ENCODE measurements around the gene HES4. TPM values are rescaled to one million over a fixed set of nuclear protein-coding genes. Genes with fewer than 3 reads are reported as not detected.

HES4 gene
- total and polyA plus RNA-seq, 2 of the 13 experiments (the other 11 are each of a cell fraction or from before 2014, with no cell fraction given): 8.8 to 10.6 TPM

DNA sequence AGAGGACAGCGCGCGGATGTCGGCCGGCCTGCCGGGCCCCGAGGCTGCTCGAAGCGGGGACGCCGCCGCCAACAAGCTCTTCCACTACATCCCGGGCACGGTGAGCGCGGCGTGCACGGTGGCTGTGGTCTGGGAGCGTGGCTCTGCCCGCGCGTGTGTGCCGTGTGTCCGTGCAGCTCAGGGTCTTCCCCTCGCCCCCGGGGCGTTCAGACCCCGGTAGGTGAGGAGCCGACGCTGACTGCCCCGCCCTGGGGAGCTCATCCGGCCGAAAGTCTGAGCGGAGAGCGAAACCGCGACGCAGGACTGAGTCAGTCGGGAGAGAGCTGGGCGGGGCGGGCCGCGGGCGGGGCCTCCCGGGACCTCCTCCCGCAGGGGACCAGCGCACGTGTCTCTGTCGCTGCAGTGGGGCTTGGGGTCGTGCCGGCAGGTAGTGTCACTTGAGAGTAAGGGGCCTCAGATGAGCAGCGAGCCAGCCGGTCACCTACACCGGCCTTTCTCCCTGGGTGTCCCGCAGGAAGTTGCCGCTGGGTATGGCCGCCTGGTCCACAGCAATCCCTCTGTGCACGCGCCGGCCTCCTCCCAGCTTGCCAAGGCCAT lies 33.1 kb downstream of the HES4 start (continued):
- TF ChIP-seq, protein P1, sequence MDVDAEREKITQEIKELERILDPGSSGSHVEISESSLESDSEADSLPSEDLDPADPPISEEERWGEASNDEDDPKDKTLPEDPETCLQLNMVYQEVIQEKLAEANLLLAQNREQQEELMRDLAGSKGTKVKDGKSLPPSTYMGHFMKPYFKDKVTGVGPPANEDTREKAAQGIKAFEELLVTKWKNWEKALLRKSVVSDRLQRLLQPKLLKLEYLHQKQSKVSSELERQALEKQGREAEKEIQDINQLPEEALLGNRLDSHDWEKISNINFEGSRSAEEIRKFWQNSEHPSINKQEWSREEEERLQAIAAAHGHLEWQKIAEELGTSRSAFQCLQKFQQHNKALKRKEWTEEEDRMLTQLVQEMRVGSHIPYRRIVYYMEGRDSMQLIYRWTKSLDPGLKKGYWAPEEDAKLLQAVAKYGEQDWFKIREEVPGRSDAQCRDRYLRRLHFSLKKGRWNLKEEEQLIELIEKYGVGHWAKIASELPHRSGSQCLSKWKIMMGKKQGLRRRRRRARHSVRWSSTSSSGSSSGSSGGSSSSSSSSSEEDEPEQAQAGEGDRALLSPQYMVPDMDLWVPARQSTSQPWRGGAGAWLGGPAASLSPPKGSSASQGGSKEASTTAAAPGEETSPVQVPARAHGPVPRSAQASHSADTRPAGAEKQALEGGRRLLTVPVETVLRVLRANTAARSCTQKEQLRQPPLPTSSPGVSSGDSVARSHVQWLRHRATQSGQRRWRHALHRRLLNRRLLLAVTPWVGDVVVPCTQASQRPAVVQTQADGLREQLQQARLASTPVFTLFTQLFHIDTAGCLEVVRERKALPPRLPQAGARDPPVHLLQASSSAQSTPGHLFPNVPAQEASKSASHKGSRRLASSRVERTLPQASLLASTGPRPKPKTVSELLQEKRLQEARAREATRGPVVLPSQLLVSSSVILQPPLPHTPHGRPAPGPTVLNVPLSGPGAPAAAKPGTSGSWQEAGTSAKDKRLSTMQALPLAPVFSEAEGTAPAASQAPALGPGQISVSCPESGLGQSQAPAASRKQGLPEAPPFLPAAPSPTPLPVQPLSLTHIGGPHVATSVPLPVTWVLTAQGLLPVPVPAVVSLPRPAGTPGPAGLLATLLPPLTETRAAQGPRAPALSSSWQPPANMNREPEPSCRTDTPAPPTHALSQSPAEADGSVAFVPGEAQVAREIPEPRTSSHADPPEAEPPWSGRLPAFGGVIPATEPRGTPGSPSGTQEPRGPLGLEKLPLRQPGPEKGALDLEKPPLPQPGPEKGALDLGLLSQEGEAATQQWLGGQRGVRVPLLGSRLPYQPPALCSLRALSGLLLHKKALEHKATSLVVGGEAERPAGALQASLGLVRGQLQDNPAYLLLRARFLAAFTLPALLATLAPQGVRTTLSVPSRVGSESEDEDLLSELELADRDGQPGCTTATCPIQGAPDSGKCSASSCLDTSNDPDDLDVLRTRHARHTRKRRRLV (CRISPR knock-in tag; IDR thresholded peaks at IDR 0.05): 0 out of 2 replicates have a peak, but pooled peaks have one; percentile 19
- TF ChIP-seq, protein P2, sequence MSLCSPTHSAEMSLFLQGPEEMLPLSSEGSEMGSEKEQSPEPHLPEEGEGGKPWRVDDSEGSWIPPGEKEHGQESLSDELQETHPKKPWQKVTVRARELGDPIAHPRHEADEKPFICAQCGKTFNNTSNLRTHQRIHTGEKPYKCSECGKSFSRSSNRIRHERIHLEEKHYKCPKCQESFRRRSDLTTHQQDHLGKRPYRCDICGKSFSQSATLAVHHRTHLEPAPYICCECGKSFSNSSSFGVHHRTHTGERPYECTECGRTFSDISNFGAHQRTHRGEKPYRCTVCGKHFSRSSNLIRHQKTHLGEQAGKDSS (CRISPR knock-in tag; IDR thresholded peaks at IDR 0.05; ENCODE audit: borderline replicate concordance, low read depth): peak; percentile 57; the same call in 1 of the 2 replicates
- TF ChIP-seq ZNF263 (CRISPR knock-in tag; IDR thresholded peaks at IDR 0.05): peak; percentile 59; the same call in 1 of the 2 replicates
- no peak for TF ChIP-seq ATF7 (IDR thresholded peaks at IDR 0.05)
- no peak for TF ChIP-seq ATF7 (CRISPR knock-in tag; IDR thresholded peaks at IDR 0.05)
- TF ChIP-seq SALL2 (CRISPR knock-in tag; IDR thresholded peaks at IDR 0.05): no peak
- TF ChIP-seq KLF11 (CRISPR knock-in tag; IDR thresholded peaks at IDR 0.05): no peak
- TF ChIP-seq ATRX (CRISPR knock-in tag; IDR thresholded peaks at IDR 0.05; ENCODE audit: borderline replicate concordance): no peak
- no peak for TF ChIP-seq ARHGAP35 (CRISPR knock-in tag; IDR thresholded peaks at IDR 0.05; ENCODE audit: borderline replicate concordance)
- TF ChIP-seq ZNF33A (CRISPR knock-in tag; IDR thresholded peaks at IDR 0.05; ENCODE audit: borderline replicate concordance): no peak
- TF ChIP-seq, protein P3, sequence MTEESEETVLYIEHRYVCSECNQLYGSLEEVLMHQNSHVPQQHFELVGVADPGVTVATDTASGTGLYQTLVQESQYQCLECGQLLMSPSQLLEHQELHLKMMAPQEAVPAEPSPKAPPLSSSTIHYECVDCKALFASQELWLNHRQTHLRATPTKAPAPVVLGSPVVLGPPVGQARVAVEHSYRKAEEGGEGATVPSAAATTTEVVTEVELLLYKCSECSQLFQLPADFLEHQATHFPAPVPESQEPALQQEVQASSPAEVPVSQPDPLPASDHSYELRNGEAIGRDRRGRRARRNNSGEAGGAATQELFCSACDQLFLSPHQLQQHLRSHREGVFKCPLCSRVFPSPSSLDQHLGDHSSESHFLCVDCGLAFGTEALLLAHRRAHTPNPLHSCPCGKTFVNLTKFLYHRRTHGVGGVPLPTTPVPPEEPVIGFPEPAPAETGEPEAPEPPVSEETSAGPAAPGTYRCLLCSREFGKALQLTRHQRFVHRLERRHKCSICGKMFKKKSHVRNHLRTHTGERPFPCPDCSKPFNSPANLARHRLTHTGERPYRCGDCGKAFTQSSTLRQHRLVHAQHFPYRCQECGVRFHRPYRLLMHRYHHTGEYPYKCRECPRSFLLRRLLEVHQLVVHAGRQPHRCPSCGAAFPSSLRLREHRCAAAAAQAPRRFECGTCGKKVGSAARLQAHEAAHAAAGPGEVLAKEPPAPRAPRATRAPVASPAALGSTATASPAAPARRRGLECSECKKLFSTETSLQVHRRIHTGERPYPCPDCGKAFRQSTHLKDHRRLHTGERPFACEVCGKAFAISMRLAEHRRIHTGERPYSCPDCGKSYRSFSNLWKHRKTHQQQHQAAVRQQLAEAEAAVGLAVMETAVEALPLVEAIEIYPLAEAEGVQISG (CRISPR knock-in tag; IDR thresholded peaks at IDR 0.05): peak; percentile 37; the same call in 1 of the 2 replicates
- TF ChIP-seq ZMYM2 (CRISPR knock-in tag; IDR thresholded peaks at IDR 0.05): 0 out of 2 replicates have a peak, but pooled peaks have one; percentile 17
- 0 out of 2 replicates have a peak, but pooled peaks have one; percentile 65 for TF ChIP-seq ZNF790 (CRISPR knock-in tag; IDR thresholded peaks at IDR 0.05; ENCODE audit: borderline replicate concordance)
- TF ChIP-seq ZNF841 (CRISPR knock-in tag; IDR thresholded peaks at IDR 0.05; ENCODE audit: borderline replicate concordance): no peak
- peak; percentile 46; the same call in 1 of the 2 replicates for TF ChIP-seq MEIS2 (CRISPR knock-in tag; IDR thresholded peaks at IDR 0.05)
- TF ChIP-seq, protein P4, sequence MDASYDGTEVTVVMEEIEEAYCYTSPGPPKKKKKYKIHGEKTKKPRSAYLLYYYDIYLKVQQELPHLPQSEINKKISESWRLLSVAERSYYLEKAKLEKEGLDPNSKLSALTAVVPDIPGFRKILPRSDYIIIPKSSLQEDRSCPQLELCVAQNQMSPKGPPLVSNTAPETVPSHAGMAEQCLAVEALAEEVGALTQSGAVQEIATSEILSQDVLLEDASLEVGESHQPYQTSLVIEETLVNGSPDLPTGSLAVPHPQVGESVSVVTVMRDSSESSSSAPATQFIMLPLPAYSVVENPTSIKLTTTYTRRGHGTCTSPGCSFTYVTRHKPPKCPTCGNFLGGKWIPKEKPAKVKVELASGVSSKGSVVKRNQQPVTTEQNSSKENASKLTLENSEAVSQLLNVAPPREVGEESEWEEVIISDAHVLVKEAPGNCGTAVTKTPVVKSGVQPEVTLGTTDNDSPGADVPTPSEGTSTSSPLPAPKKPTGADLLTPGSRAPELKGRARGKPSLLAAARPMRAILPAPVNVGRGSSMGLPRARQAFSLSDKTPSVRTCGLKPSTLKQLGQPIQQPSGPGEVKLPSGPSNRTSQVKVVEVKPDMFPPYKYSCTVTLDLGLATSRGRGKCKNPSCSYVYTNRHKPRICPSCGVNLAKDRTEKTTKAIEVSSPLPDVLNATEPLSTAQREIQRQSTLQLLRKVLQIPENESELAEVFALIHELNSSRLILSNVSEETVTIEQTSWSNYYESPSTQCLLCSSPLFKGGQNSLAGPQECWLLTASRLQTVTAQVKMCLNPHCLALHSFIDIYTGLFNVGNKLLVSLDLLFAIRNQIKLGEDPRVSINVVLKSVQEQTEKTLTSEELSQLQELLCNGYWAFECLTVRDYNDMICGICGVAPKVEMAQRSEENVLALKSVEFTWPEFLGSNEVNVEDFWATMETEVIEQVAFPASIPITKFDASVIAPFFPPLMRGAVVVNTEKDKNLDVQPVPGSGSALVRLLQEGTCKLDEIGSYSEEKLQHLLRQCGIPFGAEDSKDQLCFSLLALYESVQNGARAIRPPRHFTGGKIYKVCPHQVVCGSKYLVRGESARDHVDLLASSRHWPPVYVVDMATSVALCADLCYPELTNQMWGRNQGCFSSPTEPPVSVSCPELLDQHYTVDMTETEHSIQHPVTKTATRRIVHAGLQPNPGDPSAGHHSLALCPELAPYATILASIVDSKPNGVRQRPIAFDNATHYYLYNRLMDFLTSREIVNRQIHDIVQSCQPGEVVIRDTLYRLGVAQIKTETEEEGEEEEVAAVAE (CRISPR knock-in tag; IDR thresholded peaks at IDR 0.05; ENCODE audit: borderline replicate concordance): no peak

Data from HepG2 (cell line).